Stimulated activated CD8-positive, alpha-beta memory T cell treated with anti-CD3 and anti-CD28 coated beads, Interleukin-15, amount 100 ng/mL, for 24 hours (primary cell): ENCODE measurements around the gene USF3.
"Not testable (repeated sequence)": the region's sequence is repeated elsewhere in the genome, so short reads cannot be mapped to it uniquely, and the experiment has no call there.

Source experiments
- DNase-seq: peaks from one replicate; pipeline ENCODE4 v3.0.0-alpha.2; 2020; ENCODE audit warnings: low read depth

Gene USF3

DNA sequence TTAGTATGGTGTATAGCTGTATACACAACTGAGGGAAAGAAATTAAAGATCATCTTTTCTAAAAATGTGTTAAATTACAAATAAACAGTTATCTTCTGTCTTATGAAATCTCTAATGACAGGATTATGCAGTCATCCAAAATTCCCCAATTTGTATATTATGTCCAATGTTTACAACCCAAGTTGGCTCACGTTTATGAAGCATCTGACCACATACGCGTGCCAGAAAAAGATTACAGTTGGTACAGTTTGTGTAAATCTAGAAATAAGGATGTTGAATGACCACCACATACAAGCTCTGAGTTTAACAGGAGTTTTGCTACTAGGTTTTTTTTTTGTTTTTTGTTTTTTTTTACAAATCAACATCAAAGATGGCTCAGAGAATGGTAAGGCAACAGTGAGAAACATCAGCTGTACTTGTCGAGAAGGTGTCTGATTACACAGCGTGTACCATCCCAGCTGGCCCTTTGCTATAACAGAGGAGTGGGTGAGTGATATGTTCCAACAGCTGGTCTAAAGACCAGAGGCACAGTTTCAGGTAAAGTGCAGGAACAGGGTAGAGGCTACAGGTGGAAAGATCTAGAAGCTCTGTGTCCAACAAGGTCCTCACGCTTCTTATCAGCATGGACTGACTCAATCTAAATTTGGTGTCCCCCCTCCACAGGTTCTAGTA is 47.1 kb downstream of the USF3 start:
- DNase-seq: no peak

DNA sequence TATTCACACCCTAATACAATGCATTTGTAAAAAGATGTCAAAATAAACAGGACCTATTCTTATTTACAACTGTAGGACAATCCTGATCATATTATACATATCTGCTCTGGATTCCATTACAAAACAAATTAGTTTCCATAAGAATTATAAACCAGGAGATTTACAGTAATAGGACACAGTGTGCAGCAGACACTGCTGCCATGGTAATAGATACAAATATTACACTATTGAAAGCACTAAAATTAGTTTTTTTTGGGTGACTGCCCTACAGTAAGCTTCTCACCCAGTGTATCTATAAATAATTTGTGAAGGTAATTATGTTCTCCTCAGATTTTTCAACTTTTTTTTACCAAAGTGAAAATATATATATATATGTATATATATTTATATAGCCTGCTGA is 47.9 kb downstream of the USF3 start:
- DNase-seq: no peak

DNA sequence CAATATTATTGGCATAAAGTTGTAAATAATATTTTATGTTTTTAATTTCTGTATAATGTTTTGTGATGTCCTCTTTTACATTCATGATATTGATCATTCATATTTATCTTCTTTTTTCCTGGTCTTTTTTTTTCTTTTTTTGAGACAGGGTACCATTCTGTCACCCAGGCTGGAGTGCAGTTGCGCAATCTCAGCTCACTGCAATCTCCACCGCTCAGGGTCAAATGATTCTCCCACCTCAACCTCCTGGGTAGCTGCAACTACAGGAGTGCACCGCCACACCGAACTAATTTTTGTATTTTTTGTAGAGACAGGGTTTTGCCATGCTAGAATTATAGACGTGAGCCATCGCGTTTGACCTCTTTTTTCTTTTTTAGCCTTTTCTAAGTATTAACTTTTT is 52.9 kb downstream of the USF3 start:
- no peak for DNase-seq

DNA sequence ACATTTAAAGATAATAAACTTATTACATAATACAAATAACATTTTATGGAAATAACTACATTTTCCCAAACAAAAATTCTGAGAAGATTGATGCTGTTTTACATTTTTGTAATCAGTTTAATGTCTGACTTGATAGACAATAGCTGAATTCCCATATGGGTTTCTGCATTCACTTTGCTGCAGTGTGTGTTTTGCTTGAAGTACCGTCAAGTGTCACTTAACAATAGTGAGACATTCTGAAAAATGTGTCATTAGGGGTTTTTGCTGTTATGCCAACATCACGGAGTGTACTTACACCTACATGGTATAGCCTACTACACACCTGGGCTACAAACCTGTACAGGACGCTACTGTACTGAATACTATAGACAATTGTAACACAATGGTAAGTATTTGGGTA is 57.5 kb downstream of the USF3 start:
- DNase-seq: no peak

DNA sequence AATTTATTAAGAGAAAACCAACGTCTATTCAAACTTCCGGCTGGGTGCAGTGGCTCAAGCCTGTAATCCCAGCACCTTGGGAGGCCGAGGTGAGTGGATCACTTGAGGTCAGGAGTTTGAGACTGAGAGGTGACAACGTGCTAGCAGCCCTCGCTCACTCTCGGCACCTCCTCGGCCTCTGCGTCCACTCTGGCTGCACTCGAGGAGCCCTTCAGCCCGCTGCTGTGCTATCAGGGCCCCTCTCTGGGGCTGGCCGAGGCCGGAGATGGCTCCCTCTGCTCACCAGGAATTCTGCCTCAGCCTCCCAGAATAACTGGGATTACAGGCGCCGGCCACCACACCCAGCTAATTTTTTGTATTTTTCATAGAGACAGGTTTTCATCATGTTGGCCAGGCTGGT is 58.7 kb downstream of the USF3 start:
- no peak for DNase-seq

DNA sequence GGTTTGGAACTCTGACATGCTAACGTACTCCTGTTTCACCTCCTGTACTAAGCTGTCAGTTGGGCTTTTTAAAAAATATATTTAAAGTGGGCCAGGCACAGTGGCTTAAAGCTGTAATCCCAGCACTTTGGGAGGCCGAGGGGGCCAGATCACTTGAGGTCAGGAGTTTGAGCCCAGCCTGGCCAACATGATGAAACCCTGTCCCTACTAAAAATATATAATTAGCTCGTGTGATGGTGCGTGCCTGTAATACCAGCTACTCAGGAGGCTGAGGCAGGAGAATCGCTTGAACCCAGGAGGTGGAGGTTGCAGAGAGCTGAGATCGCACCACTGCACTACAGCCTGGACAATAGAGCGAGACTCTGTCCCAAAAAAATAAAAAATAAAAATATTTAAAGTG is 60.4 kb downstream of the USF3 start:
- not testable (repeated sequence) for DNase-seq

DNA sequence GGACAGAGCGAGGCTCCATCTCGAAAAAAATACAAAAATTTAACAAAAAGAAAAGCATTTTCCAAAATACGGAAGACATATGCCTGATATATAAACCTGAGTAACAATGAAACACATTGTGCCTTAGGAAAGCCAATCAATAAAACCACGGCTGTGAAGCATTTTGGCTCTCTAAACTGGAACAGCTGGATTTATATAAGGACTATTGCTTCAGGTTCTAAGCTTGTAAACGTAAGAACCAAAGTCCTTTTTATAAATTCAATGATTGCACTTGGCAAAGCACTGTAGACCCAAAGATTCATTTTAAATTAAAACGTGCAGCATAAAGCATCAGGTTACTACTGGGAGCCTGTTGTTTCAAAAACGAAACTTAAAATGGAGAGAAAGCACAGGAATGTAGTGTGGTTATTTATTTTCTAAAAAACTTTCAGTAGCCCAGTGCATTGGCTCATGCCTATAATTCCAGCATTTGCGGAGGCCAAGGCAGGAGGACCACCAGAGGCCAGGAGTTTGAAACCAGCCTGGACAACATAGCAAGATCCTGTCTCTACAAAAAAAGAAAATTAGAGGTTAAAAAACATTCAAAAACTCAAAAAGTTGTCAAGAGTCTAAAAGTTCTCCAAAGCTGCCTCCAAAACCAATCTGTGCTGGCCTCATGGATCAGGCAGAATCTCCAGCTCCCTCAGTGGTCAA is 61.5 kb downstream of the USF3 start:
- no peak for DNase-seq

DNA sequence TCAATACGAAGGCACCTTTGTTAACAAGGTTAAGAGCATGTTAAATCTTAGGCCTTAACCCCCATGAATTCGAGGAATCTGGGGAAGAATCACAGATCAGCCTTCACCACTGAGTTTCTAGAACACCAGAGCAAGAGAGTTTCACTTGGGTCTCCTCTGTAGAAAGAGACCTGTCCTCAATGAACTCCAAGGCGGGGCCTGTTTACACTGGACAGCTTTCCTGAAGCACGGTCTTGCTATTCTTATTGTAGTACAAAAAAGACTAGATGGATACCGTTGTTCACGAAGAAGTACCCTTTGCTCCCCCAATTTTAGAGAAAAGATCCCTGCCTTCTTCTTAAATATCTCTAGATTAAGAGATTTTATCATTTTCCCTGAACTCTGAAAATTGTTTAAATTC is 64.9 kb downstream of the USF3 start:
- no peak for DNase-seq

DNA sequence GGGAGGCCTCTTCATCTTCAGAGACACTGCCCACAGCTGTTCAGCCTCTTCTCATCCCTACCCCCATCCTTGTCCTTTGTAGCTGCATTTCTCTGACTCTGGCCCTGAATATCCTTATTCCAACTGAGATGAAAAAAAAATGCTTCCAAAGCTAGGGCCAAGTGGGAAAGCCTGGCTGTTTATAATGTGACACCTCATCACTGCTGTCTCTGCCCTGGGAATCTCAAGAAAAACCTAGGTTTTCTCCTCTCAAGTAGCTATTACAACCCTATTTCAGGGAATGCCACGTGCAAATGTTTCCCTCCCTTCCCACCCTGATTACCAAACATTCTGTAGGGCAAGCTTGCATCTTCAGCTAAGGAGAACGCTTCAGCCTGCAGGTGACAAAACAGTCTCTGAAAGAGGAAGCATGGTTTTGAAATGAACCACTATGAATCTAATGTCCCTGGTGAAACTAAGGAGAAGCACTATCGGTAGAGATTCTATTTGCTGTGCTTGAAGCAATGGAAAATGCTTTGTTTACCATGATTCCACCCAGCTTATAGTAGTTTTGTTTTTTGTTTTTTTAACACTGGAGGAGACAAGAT is 65.4 kb downstream of the USF3 start:
- no peak for DNase-seq

DNA sequence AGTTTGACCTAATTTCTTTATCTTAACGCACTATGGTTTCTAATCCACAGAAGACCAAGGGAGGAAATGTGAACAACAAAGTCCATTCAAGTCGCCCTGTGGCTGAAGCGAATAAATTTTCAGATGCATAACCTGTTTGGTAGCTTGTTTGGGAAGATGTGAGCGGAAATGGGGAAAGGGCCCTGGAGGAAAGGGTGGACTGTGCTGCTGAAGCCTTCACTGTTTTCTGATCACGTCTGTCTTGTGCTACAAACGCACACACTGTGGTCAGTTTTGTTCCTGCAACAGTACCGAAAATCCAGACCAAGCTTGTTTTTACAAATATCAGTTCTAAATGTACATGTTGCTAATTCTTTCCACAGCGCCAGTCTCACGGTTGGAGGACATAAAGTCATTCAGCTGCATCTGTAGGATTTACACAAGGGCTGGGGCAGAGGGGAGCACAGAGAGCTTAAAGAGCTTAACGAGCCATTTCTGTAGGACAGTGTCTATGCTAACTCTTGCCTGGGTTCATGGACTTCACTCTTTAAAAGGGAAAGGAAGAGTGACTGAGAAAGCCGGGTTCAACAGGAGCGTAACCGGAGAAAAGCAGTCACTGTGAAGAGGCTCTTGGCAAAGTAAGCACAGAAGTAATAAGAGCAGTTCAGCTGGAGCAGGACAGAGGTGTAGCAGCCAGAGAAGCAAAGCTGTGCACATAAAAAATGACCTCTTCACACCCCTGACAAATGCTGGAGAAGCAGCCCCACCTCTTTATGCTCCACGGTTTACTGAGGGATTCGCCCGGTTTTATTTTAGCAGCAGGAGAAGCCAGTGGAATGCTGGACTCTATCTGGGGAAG is 66.6 kb downstream of the USF3 start:
- DNase-seq: no peak

DNA sequence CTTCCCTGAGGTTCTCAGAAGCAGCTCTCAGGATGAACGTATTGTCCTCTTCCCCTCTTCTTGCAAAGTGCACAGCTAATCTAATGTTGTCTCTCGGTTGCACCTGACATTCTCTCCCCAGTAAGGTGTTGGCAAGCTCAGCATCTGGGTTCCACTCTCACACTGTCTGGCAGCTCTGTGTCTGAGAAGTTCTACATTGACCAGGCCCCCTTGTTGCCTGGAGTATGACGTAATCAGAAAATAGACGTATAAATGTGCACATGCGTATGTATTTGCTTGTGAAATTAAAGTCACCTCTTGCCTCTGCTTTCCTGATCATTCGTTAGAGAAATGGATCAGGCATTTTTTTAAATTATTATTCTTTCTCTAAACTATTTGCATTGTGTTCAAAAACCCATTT is 67.7 kb downstream of the USF3 start:
- DNase-seq: no peak

DNA sequence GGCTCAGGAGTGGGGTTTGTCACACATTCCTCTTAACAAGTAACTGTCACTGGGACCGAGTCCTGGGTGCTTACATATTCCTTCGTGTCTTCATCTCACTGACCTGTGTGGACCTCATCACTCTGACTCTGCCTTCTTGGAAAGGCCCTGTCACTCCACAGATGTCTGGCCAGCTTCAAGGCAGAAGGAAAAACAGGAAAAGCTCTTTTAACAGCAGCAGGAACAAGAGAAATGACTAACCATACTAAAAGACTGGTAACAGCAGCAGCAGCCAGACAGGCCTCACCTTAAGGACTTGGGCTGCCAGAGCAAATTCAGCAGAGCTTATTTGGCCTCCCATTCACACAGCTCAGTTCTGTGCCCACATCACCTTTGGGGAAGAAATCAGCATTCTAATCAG is 68.1 kb downstream of the USF3 start:
- DNase-seq: no peak

DNA sequence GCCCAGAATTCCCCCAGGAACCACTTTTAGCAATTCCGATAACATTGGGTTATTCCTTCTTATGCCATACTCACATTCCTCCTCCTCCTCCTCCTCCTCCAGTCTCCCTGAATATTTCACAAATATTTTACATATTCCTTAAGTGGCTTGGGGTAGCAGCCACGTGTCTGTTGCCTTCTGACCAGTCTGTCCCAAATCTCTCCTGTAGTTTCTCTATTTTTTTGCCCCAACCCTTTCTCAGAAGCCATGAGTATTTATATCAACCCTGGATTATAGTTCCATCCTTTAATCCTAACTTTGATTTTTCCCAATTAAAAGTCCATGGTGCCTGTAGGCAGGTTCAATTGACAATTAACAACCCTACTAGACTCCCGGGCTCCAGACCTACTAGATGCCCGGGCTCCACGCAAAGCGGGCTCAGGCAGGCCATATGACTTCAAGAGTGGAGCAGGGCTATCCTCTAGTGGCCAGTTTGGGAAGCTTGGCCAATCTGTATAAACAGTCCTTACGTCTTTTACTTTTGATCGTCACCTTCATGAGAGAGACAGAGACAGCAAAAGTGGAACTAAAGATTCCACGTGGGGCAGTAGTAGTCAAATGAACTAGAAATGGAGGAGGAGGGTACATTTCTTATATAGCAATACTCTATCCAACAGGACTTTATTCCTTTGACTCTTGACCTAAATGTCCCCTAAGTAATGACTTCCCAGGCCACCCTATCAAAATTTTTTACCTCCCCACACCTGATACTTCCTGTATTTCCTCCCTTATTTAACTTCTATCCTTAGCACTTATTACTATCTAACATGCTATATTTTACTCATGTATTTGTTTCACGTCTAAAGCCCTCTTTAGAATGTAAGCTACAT is 69.7 kb downstream of the USF3 start:
- DNase-seq: no peak

DNA sequence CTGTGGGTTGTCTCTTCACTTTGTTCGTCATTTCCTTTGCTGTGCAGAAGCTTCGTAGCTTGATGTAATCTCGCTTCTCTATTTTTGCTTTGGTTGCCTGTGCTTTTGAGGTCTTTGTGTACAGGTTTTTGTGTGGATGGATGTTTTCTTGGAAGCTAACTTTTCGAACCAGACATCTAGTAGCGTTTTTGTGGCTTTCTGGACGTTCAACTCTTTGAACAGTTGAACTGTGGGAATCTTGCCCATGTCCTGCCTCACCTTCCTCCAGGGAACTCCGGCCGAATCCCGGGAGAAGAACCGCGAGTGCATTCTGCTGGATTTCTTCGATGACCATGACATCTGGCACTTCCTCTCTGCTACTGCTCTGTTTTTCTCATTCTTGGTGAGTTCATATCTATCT is 70.6 kb downstream of the USF3 start:
- DNase-seq: no peak

DNA sequence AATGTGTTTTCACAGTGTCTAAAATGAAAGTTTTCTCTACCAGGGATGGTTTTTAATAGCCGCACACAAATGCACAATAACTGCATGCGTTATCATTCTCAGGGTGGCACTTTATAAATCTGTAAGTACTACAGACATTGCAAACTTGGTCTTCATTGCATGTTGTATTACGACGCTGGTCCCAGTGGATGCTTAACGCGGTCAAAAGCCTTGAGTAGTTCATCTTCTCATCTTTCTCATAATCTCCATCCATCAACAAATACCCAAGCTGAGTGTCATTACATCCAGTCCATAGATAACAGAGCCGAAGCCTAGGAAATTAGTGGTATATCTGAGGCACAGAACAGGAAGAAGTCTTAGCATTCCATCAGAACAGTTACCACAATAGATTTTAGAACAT is 72.6 kb downstream of the USF3 start:
- DNase-seq: no peak

DNA sequence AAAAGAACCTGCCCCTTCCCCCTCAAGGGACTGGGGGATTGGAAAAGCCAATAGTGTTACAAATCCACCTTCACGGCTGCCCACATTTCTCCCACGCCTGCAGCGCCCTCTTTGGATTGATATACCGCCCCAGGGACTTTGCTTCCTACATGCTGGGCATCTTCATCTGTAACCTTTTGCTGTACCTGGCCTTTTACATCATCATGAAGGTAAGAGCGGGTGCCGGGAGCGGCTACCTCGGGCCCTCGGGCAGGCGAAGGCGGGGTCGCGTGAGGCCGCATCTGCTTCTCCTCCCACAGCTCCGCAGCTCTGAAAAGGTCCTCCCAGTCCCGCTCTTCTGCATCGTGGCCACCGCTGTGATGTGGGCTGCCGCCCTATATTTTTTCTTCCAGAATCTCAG is 73.1 kb downstream of the USF3 start:
- no peak for DNase-seq

DNA sequence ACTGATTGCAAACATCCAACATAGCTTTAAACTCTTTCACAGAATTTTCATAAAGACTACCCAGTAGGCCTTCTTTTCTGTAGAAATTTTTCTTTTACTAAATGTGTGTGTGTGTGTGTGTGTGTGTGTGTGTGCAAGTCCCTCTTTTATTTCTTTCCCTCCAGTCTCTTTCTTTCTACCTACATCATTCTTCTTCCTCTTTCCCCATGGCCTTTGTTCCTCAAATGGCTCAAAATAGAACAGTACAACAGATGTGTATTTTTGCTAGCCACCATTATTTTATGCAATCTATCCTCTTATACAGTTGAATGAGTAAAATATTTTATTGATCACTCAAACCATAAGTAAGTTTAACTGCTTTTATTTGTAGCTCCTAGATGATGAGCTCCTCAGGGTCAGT is 76.4 kb downstream of the USF3 start:
- no peak for DNase-seq

DNA sequence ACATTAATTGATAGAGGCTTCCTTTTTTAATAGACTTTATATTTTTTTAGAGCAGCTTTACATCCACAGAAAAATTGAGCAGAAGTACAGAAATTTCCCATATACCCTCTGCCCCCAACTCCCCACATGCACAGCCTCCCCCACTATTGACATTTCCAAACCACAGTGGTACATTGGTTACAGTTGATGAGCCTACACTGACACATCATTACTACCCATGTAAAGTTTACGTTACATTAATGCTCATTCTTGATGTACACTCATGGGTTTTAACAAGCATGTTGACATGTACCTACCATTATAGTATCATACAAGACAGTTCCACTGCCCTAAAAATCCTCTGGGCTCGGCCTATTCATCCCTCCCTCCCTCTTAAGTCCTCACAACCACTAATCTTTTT is 78.7 kb downstream of the USF3 start:
- DNase-seq: no peak

DNA sequence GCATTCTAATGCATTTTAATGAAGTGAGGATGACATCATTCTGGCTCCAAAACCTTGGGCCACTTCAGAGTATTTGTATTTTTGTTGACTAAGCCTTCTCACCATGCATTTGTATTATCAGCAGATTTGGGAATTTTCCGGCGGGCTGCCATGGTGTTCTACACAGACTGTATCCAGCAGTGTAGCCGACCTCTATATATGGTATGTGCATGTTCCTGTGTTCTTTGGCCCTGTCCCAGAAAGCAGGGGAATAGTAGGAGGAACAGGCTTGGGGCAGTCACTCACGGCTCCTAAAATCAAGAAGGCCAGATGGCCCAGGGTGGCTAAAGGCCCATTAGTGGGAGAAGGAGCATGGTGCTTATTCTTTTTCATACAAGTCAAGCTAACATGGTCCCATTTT is 80.5 kb downstream of the USF3 start:
- no peak for DNase-seq

DNA sequence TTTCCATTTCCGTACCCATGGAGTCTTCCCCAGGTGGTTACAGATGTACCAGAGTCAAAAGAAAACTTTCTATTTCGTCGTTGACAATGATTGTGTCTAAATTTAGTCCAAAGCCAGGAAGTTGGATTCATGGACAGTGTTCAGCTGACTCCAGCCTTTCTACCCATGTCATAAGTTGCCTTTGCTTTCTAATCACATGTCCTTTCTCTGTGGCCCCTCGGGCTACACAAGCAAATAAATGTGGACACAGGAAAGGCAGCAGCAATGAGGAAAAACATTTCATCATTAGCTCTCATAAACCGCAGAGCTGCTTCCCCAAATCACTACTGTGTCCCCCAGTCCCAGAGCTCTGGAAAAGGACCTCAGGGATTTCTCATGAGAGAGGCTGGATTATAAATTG is 82.0 kb downstream of the USF3 start:
- DNase-seq: no peak

DNA sequence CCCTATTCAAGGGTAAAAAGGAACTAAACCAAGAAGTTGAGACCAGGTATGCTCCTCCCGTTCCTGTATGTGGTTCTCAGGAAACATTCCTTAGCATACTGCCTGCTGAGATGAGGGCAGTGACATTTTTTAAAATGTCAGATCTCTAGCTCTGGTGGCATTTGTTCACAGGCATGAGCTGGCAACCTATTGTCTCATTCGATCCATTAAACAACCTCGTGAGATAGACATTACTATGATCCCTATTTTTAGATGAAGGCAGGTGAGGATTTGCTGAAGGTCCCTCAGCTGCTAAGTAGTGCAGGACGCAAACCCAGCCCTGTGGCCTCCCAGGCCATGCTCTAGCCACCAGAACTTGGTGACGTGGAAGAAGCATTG is 89.2 kb downstream of the USF3 start:
- DNase-seq: no peak
